PC-3 (cell line): ENCODE results near the gene ZBTB7A. TPM values are rescaled to one million over a fixed set of nuclear protein-coding genes. Genes with fewer than 3 reads are reported as not detected.

Experiments
- ATAC-seq: fragments of 200-7000 bp; cut with Tn5 transposase; 2 replicates; pipeline ENCODE4 v1.9.1; 2020; ENCODE audit warnings: mild to moderate bottlenecking, moderate library complexity
- BruUV-seq: library from RNA; stranded (reverse); fragments of 400-500 nt; replicated peaks from 2 replicates; lab custom pipeline; 2021; lab: Mats Ljungman, UMichigan
- CTCF ChIA-PET: fragments of 300-600 bp; sonication (Branson Sonifier 250); formaldehyde crosslinking; loops from one replicate; lab custom pipeline; 2022; ENCODE audit warnings: antibody characterized with exemption; lab: Charles Lee
- POLR2A ChIA-PET: fragments of 300-600 bp; sonication (Branson Sonifier 250); formaldehyde crosslinking; loops from one replicate; lab custom pipeline; 2022; ENCODE audit warnings: antibody characterized with exemption; ENCODE audit not compliant: unreplicated experiment; lab: Charles Lee
- DNase-seq: peaks from one replicate; pipeline ENCODE4 v3.0.0-alpha.2; 2015
- H2AFZ ChIP-seq: fragments of 300-600 bp; sonication (generic); 2 replicates; pipeline ENCODE4 v1.6.0; 2016; ENCODE audit warnings: antibody characterized with exemption, low read length
- H3F3A ChIP-seq: fragments of 300-600 bp; sonication (generic); one replicate; pipeline ENCODE4 v1.6.0; 2017; ENCODE audit warnings: antibody characterized with exemption, low read length, control low read depth, mild to moderate bottlenecking; ENCODE audit not compliant: unreplicated experiment
- H3K27ac ChIP-seq: fragments of 300-600 bp; sonication (generic); 2 replicates; pipeline ENCODE4 v1.5.1; 2016; ENCODE audit warnings: mild to moderate bottlenecking, low read length
- H3K27me3 ChIP-seq: fragments of 300-600 bp; sonication (generic); 2 replicates; pipeline ENCODE4 v1.6.1; 2016; ENCODE audit warnings: low read length, mixed read lengths
- H3K36me3 ChIP-seq: fragments of 300-600 bp; sonication (generic); 2 replicates; pipeline ENCODE4 v1.6.1; 2016; ENCODE audit warnings: low read depth, mixed run types, low read length, mixed read lengths
- H3K4me1 ChIP-seq: fragments of 300-600 bp; sonication (generic); 2 replicates; pipeline ENCODE4 v1.5.1; 2016; ENCODE audit warnings: low read length; ENCODE audit not compliant: insufficient read depth
- H3K4me2 ChIP-seq: fragments of 300-600 bp; sonication (generic); 2 replicates; pipeline ENCODE4 v1.6.0; 2016; ENCODE audit warnings: low read length
- H3K4me3 ChIP-seq: fragments of 300-600 bp; sonication (generic); 2 replicates; pipeline ENCODE4 v1.5.1; 2016; ENCODE audit warnings: mild to moderate bottlenecking, low read length, mixed read lengths
- H3K79me2 ChIP-seq: fragments of 300-600 bp; sonication (generic); 2 replicates; pipeline ENCODE4 v1.6.1; 2017; ENCODE audit warnings: low read length, mixed read lengths
- H3K9ac ChIP-seq: fragments of 300-600 bp; sonication (generic); 2 replicates; pipeline ENCODE4 v1.6.0; 2016; ENCODE audit warnings: mild to moderate bottlenecking, low read length
- H3K9me2 ChIP-seq: fragments of 300-600 bp; sonication (generic); replicated peaks from 2 replicates; pipeline ENCODE4 v1.6.1; 2016; ENCODE audit warnings: mixed run types, low read length, mixed read lengths
- H3K9me3 ChIP-seq: fragments of 300-600 bp; sonication (generic); 2 replicates; pipeline ENCODE4 v1.6.1; 2016; ENCODE audit warnings: low read length, mixed read lengths
- H4K20me1 ChIP-seq: fragments of 300-600 bp; sonication (generic); 2 replicates; pipeline ENCODE4 v1.6.1; 2016; ENCODE audit warnings: low read length, mixed read lengths
- EZH2 ChIP-seq: fragments of 300-600 bp; sonication (generic); IDR thresholded peaks from one replicate; pipeline ENCODE4 v1.6.1; 2017; ENCODE audit warnings: antibody characterized with exemption, mild to moderate bottlenecking, low read length; ENCODE audit not compliant: unreplicated experiment
- EZH2phosphoT487 ChIP-seq: fragments of 300-600 bp; sonication (generic); IDR thresholded peaks from 2 replicates; pipeline ENCODE4 v1.6.1; 2018; ENCODE audit warnings: mild to moderate bottlenecking, antibody characterized with exemption, low read length, borderline replicate concordance
- intact Hi-C: fragments of 100-400 bp; cut with micrococcal nuclease; formaldehyde crosslinking; loops from 2 replicates; pipeline ENCODE4 v1.9.0; 2023
- total RNA-seq: library from RNA; depleted of rRNA; stranded (reverse); fragments of >200 nt; gene quantifications from 2 replicates; pipeline ENCODE4 v1.2.3, GENCODE V29; 2014
- TF ChIP-seq, protein P1 (sequence below): fragments of 300-600 bp; sonication (generic); conservative IDR thresholded peaks from 2 replicates; pipeline ENCODE4 v1.5.1; 2017; ENCODE audit warnings: antibody characterized with exemption, low read depth, mild to moderate bottlenecking, low read length

ZBTB7A gene
- total RNA-seq, 1 experiment from 2014 or later: 16.7 TPM

- ChIA-PET POLR2A (no interaction called here), CTCF (no interaction called here)
- Histone ChIP-seq H3K9me2 (no peaks in the 10 kb centered on the region), H3K4me2 (no peak overlapping the region), H3K27me3 (no peaks in the 10 kb centered on the region), H3K27ac (no peak overlapping the region), H3F3A (no peaks in the 10 kb centered on the region), H2AFZ (no peak overlapping the region), H3K4me3 (no peak overlapping the region), H3K36me3 (peaks cover 10% of the 10 kb centered on the region), H3K79me2 (no peaks in the 10 kb centered on the region), H4K20me1 (no peaks in the 10 kb centered on the region), H3K4me1 (no peaks in the 10 kb centered on the region), H3K9ac (no peak overlapping the region), H3K9me3 (no peaks in the 10 kb centered on the region)
- intact Hi-C loops: no loop called here
- ATAC-seq (no peak), DNase-seq (no peak)
- TF ChIP-seq EZH2 (no peak), EZH2phosphoT487 (no peak)
- TF ChIP-seq, protein P1, sequence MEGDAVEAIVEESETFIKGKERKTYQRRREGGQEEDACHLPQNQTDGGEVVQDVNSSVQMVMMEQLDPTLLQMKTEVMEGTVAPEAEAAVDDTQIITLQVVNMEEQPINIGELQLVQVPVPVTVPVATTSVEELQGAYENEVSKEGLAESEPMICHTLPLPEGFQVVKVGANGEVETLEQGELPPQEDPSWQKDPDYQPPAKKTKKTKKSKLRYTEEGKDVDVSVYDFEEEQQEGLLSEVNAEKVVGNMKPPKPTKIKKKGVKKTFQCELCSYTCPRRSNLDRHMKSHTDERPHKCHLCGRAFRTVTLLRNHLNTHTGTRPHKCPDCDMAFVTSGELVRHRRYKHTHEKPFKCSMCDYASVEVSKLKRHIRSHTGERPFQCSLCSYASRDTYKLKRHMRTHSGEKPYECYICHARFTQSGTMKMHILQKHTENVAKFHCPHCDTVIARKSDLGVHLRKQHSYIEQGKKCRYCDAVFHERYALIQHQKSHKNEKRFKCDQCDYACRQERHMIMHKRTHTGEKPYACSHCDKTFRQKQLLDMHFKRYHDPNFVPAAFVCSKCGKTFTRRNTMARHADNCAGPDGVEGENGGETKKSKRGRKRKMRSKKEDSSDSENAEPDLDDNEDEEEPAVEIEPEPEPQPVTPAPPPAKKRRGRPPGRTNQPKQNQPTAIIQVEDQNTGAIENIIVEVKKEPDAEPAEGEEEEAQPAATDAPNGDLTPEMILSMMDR: no peak
- no TSS peak for BruUV-seq
These were observed 31.1 kb downstream of the ZBTB7A start for GRCh38 chr19:4035582-4035981.

DNA sequence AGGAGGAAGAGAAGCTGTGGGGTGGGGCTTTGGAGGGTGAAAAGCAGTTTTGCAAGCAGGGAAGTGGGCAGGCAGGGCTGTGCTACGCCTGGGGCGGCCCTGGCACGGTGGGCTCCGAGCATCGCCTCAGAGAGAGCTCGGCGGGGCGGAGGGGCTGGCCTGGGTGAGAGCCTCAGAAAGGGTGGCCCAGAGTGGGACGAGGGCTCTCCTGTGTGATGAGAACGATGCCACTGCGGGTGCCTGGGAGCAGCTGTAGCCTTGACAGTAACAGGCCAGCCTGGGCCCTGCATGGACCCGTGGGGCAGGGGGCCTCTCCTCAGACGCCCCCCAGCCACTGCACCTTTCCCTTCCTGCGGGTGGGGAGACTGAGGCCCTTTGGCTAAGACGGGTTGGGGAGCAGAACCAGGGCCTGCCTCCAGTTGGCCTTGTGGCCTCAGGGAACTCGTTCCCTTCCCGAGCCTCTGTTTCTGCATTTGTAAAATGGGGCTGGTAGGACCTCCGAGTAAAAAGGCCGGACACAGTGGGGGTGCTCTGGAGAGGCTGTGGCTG is 31.6 kb downstream of the ZBTB7A start:
- Histone ChIP-seq H3K4me2 (no peak overlapping the region), H3K27me3 (no peaks in the 10 kb centered on the region), H2AFZ (no peak overlapping the region), H3K9me3 (no peaks in the 10 kb centered on the region), H3F3A (no peaks in the 10 kb centered on the region), H3K36me3 (peaks cover 10% of the 10 kb centered on the region), H4K20me1 (no peaks in the 10 kb centered on the region), H3K27ac (no peak overlapping the region), H3K9ac (no peak overlapping the region), H3K9me2 (no peaks in the 10 kb centered on the region), H3K4me3 (no peak overlapping the region), H3K4me1 (no peaks in the 10 kb centered on the region), H3K79me2 (no peaks in the 10 kb centered on the region)
- DNase-seq (no peak), ATAC-seq (no peak)
- TF ChIP-seq EZH2phosphoT487 (no peak), EZH2 (no peak)
- TF ChIP-seq, protein P1: no peak
- intact Hi-C loops: no loop called here
- ChIA-PET CTCF (no interaction called here), POLR2A (no interaction called here)
- no TSS peak for BruUV-seq

DNA sequence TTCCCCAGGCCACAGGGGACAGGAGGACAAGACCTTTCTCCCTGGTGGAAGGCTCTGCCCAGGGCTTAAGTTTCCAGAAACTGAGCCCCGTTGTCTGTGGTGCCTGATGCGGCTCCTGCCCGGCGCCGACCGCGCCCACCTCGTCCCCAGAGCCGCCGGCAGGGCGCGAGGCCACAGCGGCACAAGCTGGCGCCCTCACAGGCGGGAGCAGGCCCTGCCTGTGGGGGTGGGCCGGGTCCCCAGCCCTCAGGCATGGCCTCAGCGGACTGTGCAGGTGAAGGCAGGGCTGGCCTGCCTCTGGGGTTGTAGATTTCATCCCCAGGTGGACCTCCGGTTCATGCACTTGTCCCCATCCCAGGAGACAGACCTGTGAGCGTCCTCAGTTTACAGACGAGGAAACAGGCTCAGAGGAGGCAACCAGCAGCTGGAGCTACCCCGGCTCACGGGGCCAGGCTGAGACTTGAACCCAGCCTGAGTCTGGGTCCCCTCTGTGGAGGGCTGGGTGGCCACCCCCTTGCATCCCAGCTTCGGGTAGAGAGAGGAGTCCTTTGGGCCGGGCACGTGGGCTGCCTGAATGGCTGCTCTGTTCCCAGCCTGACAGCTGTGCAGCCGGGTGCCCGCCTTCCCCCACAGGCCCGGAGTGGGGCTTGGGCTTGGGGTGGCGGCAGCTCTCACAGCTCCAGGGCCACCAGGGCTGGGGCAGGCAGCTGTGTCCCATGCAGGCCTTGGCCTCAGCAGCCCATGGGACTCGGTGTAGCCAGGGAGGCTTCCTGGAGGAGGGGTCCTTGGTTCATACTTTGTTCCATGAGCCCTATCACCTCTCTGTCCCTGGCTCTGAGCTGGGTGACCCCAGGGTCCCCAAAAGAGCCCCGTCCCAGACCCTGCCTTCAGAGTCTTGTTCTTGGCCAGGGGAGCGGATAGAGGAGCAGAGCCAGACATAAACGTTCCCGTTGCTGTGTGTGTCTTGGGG is 32.4 kb downstream of the ZBTB7A start:
- POLR2A ChIA-PET: no interaction called here
- no peak for DNase-seq
- Histone ChIP-seq H3K9me3 (no peaks in the 10 kb centered on the region), H3K4me2 (no peak overlapping the region), H3K27me3 (no peaks in the 10 kb centered on the region), H4K20me1 (no peaks in the 10 kb centered on the region), H2AFZ (no peak overlapping the region), H3K9me2 (no peaks in the 10 kb centered on the region), H3K9ac (no peak overlapping the region), H3K36me3 (peaks cover 10% of the 10 kb centered on the region), H3K27ac (no peak overlapping the region), H3K79me2 (no peaks in the 10 kb centered on the region), H3K4me1 (no peaks in the 10 kb centered on the region), H3K4me3 (no peak overlapping the region), H3F3A (no peaks in the 10 kb centered on the region)
- TF ChIP-seq EZH2 (no peak), EZH2phosphoT487 (no peak)
- TF ChIP-seq, protein P1: no peak
- intact Hi-C loops: no loop called here
- no TSS peak for BruUV-seq
- CTCF ChIA-PET: no interaction called here
- no peak for ATAC-seq
